IPS-18a (cell line): Measurements from ENCODE around the gene IL6.

Source experiments
- H3K27ac ChIP-seq: one replicate; pipeline ENCODE4 v1.5.1; 2013; ENCODE audit warnings: low read length
- H3K27me3 ChIP-seq: one replicate; pipeline ENCODE4 v1.6.1; 2013; ENCODE audit warnings: mild to moderate bottlenecking, low read length; ENCODE audit not compliant: control insufficient read depth, insufficient read depth
- H3K36me3 ChIP-seq: one replicate; pipeline ENCODE4 v1.6.1; 2013; ENCODE audit warnings: low read depth, low read length; ENCODE audit not compliant: control insufficient read depth
- H3K4me1 ChIP-seq: one replicate; pipeline ENCODE4 v1.6.1; 2013; ENCODE audit warnings: low read depth, low read length; ENCODE audit not compliant: control insufficient read depth
- H3K4me3 ChIP-seq: one replicate; pipeline ENCODE4 v1.5.1; 2013; ENCODE audit warnings: low read length
- H3K9ac ChIP-seq: one replicate; pipeline ENCODE4 v1.6.1; 2013; ENCODE audit warnings: mild to moderate bottlenecking, low read length, moderate library complexity
- H3K9me3 ChIP-seq: one replicate; pipeline ENCODE4 v1.6.1; 2013; ENCODE audit warnings: low read depth, low read length; ENCODE audit not compliant: control insufficient read depth

IL6 gene

DNA sequence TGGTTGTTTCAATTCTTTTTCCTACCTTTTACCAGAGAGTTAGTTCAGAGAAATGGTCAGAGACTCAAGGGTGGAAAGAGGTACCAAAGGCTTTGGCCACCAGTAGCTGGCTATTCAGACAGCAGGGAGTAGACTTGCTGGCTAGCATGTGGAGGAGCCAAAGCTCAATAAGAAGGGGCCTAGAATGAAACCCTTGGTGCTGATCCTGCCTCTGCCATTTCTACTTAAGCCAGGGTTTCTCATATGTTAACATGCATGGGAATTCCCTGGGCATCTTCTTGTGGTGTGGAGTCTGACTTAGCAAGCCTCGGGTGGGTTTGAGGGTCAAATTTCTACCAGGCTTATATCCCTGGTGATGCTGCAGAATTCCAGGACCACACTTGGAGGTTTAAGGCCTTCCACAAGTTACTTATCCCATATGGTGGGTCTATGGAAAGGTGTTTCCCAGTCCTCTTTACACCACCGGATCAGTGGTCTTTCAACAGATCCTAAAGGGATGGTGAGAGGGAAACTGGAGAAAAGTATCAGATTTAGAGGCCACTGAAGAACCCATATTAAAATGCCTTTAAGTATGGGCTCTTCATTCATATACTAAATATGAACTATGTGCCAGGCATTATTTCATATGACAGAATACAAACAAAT is 3.2 kb downstream of the IL6 start:
- H3K4me1 ChIP-seq: peaks cover 16% of the 10 kb centered on the region
- no peak overlapping the region for H3K9ac ChIP-seq
- H3K9me3 ChIP-seq: no peaks in the 10 kb centered on the region
- H3K4me3 ChIP-seq: no peak overlapping the region
- no peak overlapping the region for H3K27ac ChIP-seq
- peaks cover 5% of the 10 kb centered on the region for H3K27me3 ChIP-seq
- no peaks in the 10 kb centered on the region for H3K36me3 ChIP-seq

DNA sequence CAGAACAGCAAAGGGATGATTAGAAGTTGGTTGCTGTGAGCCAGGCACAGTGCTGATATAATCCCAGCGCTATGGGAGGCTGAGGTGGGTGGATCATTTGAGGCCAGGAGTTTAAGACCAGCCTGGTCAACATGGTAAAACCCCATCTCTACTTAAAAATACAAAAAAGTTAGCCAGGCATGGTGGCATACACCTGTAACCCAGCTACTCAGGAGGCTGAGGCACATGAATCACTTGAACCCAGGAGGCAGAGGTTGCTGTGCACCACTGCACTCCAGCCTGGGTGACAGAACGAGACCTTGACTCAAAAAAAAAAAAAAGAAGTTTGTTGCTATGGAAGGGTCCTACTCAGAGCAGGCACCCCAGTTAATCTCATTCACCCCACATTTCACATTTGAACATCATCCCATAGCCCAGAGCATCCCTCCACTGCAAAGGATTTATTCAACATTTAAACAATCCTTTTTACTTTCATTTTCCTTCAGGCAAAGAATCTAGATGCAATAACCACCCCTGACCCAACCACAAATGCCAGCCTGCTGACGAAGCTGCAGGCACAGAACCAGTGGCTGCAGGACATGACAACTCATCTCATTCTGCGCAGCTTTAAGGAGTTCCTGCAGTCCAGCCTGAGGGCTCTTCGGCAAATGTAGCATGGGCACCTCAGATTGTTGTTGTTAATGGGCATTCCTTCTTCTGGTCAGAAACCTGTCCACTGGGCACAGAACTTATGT is 4.1 kb downstream of the IL6 start:
- H3K27me3 ChIP-seq: peaks cover 2% of the 10 kb centered on the region
- no peak overlapping the region for H3K27ac ChIP-seq
- no peak overlapping the region for H3K4me3 ChIP-seq
- peaks cover 16% of the 10 kb centered on the region for H3K4me1 ChIP-seq
- no peaks in the 10 kb centered on the region for H3K36me3 ChIP-seq
- no peak overlapping the region for H3K9ac ChIP-seq
- H3K9me3 ChIP-seq: no peaks in the 10 kb centered on the region

GRCh38 chr7:22731766-22732165 is 4.8 kb downstream of the IL6 start:
- Histone ChIP-seq H3K4me1 (peaks cover 12% of the 10 kb centered on the region), H3K9me3 (no peaks in the 10 kb centered on the region), H3K36me3 (no peaks in the 10 kb centered on the region), H3K27ac (no peak overlapping the region), H3K9ac (no peak overlapping the region), H3K4me3 (no peak overlapping the region), H3K27me3 (no peaks in the 10 kb centered on the region)

DNA sequence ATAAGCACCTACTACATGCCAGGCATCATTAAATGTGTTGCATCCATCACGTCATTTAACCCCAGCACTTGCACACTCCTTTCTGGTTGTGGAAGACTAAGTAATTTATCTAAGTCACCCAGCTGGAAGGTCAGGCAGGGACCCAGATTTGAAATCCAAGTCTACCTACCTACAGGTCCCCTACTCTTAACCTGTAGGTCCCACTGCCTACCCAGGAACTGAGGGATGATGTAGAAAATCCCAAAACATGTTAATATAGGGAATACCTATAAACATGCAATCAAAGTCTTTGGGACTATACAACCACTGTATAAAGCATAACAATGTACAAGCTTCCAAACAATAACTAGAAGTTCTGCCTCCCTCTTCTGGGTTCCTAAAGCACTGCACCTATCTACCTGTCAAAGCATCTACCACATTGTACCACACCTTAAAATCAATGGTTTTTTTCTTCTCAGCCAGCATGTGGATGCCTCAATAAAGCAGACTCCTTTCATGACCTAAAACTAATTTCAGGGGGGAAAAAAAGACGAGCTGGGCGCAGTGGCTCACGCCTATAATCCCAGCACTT is 5.6 kb downstream of the IL6 start:
- no peak overlapping the region for H3K27ac ChIP-seq
- H3K4me3 ChIP-seq: no peak overlapping the region
- H3K9me3 ChIP-seq: no peaks in the 10 kb centered on the region
- H3K4me1 ChIP-seq: peaks cover 9% of the 10 kb centered on the region
- no peaks in the 10 kb centered on the region for H3K36me3 ChIP-seq
- H3K27me3 ChIP-seq: no peaks in the 10 kb centered on the region
- no peak overlapping the region for H3K9ac ChIP-seq

DNA sequence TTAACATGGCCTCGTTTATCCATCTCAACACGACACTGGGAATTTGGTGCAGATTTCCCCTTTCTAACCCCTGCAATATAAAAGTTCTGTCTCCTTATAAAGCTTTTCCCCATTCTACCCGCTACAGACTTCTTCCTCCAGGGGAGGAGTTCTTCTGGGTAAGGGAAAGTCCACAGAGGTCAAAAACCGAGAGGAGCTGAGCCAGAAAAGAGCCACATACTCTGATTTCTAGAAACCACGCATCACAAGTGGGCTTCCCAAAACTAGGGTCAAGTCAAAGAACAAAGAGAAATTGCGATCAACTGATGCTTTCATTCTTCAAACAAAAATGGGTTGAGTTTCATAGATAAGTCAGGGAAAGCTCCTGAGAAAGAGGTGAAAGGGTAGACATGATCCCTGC is 6.8 kb downstream of the IL6 start:
- Histone ChIP-seq H3K36me3 (no peaks in the 10 kb centered on the region), H3K27ac (no peak overlapping the region), H3K4me1 (no peaks in the 10 kb centered on the region), H3K9me3 (no peaks in the 10 kb centered on the region), H3K4me3 (no peak overlapping the region), H3K27me3 (no peaks in the 10 kb centered on the region), H3K9ac (no peak overlapping the region)

DNA sequence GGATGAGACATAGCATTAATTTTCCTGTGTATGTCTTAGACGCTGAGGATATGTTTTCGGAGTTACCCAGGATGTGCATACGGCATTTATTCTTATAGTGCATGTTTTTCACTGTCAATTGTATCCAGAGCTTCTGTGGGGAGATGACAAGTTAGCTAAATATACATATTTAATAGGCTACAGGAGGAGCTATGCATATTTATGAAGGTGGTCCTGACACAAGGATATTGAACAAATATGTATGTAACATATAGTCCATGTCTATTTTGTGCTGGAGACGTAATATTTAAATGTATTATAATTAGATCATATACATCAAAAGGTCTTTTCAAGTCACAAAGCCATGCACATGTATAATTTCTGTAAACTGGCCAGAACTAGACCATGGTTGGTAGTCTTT is 16.0 kb downstream of the IL6 start:
- no peak overlapping the region for H3K27ac ChIP-seq
- H3K4me3 ChIP-seq: no peak overlapping the region
- H3K27me3 ChIP-seq: no peaks in the 10 kb centered on the region
- no peaks in the 10 kb centered on the region for H3K9me3 ChIP-seq
- no peaks in the 10 kb centered on the region for H3K4me1 ChIP-seq
- H3K9ac ChIP-seq: no peak overlapping the region
- H3K36me3 ChIP-seq: no peaks in the 10 kb centered on the region

DNA sequence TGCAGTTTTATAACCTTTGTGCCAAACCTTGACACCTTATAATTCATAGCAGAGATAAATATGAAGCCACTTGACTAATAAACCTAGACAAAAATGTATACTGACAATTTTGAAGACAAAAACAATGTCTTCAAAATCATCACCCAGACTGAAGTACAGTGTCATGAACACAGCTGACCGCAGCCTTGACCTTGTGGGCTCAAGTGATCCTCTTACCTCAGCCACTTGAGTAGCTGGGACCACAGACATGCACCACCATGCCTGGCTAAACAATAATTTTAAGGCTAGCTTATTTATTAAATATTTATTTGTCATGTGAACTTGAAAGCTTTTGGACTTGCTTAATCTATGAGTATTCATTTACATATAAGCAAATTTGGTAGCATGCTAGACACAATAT is 24.3 kb downstream of the IL6 start:
- Histone ChIP-seq H3K4me1 (no peaks in the 10 kb centered on the region), H3K27me3 (no peaks in the 10 kb centered on the region), H3K27ac (no peak overlapping the region), H3K9ac (no peak overlapping the region), H3K36me3 (no peaks in the 10 kb centered on the region), H3K9me3 (peaks cover 7% of the 10 kb centered on the region), H3K4me3 (no peak overlapping the region)

DNA sequence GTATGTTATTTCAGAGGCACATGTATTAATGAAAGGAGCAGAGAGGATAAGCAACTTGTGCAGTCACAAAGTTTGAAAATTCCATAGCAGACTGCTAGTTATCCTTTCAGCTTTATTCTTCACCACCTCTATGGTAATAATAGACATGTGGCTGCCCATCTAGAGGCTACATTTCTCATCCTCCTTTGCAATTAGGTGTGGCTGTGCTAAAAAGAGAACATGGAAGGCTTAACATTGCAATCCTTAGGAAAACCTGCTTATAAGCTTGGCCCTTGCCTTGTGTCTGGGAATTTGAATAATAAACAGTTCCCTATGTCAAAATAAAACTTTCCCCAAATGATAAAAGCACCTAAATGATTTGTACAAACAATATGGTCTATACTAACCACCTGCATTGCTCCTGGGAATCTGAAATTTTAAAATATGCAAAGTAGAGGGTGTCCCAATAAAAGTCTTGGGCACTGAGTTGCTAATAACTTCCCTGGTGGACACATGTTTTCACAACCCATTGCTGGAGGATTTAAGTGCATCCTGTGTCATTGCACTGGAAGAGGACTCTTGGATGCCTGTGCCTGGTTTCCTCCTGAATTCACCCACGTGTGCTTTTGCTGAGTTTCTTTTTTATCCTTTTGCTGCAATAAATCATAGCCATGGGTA is 30.5 kb downstream of the IL6 start:
- Histone ChIP-seq H3K9ac (no peak overlapping the region), H3K9me3 (no peaks in the 10 kb centered on the region), H3K27ac (no peak overlapping the region), H3K4me1 (no peaks in the 10 kb centered on the region), H3K4me3 (no peak overlapping the region), H3K36me3 (no peaks in the 10 kb centered on the region), H3K27me3 (no peaks in the 10 kb centered on the region)

DNA sequence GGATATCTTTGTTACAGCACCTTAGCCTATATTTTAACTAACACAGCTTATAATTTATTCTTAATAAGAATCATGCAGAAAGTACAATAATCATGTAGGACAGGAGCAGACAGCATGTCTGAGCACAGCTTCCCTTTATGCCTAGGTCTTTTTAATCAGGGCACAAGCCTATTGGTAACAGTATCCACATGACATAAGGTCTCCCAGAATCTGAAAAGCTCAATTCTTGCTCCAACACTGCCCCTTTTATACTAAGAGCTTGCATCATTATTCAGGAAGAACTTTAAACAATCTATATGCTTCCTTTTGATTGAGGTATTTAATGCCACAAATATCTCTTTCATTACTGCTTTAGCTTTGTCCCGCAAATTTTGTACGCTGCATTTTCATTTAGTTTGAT is 31.6 kb downstream of the IL6 start:
- Histone ChIP-seq H3K9me3 (no peaks in the 10 kb centered on the region), H3K27ac (no peak overlapping the region), H3K27me3 (no peaks in the 10 kb centered on the region), H3K4me1 (no peaks in the 10 kb centered on the region), H3K36me3 (no peaks in the 10 kb centered on the region), H3K9ac (no peak overlapping the region), H3K4me3 (no peak overlapping the region)

DNA sequence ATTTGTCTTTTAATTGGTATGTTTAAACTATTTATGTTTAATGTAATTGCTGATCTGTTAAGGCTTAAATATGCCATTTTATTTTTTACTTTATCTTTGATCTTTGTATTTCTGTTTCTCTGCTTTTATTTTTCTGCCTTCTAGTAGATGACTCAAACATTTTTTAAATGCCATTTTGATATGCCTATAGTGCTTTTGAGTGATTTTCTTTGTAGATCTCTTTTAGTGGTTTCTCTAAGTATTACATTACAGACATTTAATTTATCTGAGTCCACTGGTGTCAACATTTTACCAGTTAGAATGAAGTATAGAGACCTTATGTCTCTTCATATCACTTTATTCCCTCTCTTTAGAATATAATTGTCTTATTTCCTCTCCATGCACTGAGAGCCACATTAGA is 32.7 kb downstream of the IL6 start:
- Histone ChIP-seq H3K9ac (no peak overlapping the region), H3K9me3 (no peaks in the 10 kb centered on the region), H3K36me3 (no peaks in the 10 kb centered on the region), H3K4me1 (no peaks in the 10 kb centered on the region), H3K27me3 (no peaks in the 10 kb centered on the region), H3K27ac (no peak overlapping the region), H3K4me3 (no peak overlapping the region)

- Histone ChIP-seq H3K9ac (no peak overlapping the region), H3K4me3 (no peak overlapping the region), H3K9me3 (no peaks in the 10 kb centered on the region), H3K27ac (no peak overlapping the region), H3K27me3 (no peaks in the 10 kb centered on the region), H3K4me1 (no peaks in the 10 kb centered on the region), H3K36me3 (no peaks in the 10 kb centered on the region)
Observed at GRCh38 chr7:22762866-22763265, 35.9 kb downstream of the IL6 start.
